ENCODE results near the gene TMEM126A.

Gene TMEM126A

DNA sequence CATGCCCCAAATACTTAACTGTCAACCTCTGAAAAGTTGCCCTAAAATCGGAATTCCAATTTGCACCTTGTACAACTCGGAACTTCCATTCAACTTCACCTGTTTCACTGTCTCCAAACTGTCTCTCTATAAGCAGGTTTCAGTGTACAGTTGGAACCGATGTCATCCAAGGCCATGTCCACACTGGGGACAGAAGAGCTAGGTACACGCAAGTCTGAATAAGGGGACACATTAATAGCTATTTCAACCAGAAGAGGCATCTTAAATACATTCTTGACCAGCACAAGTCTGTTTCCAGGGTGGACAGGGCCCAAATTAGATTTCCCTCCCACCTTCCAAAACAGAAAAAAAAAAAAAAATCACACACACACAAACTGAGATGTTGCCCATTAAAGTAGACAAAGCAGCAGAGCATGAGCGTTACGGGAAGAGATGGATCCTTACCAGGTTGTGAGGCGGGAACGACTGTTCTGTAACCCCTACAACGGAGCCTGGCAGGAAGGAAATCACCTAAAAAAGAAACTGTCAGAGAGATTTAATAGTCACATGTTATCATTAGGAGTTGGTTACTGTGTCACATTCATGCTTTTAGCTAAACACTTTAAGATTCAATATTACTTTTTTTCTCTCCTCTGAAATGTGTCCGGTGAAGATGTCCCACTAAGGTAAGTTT lies 15.4 kb downstream of the TMEM126A start:
- no peak for TF ChIP-seq POLR2AphosphoS5 (IDR thresholded peaks at IDR 0.05; ENCODE audit: low read depth, low read length)
- TF ChIP-seq FOXP2 (optimal IDR thresholded peaks at IDR 0.05; ENCODE audit: borderline replicate concordance, extremely low read depth, extremely low read length, insufficient read depth), result no peak
- TF ChIP-seq, protein P1, sequence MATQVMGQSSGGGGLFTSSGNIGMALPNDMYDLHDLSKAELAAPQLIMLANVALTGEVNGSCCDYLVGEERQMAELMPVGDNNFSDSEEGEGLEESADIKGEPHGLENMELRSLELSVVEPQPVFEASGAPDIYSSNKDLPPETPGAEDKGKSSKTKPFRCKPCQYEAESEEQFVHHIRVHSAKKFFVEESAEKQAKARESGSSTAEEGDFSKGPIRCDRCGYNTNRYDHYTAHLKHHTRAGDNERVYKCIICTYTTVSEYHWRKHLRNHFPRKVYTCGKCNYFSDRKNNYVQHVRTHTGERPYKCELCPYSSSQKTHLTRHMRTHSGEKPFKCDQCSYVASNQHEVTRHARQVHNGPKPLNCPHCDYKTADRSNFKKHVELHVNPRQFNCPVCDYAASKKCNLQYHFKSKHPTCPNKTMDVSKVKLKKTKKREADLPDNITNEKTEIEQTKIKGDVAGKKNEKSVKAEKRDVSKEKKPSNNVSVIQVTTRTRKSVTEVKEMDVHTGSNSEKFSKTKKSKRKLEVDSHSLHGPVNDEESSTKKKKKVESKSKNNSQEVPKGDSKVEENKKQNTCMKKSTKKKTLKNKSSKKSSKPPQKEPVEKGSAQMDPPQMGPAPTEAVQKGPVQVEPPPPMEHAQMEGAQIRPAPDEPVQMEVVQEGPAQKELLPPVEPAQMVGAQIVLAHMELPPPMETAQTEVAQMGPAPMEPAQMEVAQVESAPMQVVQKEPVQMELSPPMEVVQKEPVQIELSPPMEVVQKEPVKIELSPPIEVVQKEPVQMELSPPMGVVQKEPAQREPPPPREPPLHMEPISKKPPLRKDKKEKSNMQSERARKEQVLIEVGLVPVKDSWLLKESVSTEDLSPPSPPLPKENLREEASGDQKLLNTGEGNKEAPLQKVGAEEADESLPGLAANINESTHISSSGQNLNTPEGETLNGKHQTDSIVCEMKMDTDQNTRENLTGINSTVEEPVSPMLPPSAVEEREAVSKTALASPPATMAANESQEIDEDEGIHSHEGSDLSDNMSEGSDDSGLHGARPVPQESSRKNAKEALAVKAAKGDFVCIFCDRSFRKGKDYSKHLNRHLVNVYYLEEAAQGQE (IDR thresholded peaks at IDR 0.05; ENCODE audit: insufficient read depth in 1 of 2, low read depth in 2 of 2, low read length in 2 of 2), result no peak
- TF ChIP-seq TAF1 (IDR thresholded peaks at IDR 0.05; ENCODE audit: borderline replicate concordance, insufficient read depth, low read length), result no peak
- TF ChIP-seq SIN3A (IDR thresholded peaks at IDR 0.05; ENCODE audit: borderline replicate concordance, insufficient read depth, low read length), result no peak

DNA sequence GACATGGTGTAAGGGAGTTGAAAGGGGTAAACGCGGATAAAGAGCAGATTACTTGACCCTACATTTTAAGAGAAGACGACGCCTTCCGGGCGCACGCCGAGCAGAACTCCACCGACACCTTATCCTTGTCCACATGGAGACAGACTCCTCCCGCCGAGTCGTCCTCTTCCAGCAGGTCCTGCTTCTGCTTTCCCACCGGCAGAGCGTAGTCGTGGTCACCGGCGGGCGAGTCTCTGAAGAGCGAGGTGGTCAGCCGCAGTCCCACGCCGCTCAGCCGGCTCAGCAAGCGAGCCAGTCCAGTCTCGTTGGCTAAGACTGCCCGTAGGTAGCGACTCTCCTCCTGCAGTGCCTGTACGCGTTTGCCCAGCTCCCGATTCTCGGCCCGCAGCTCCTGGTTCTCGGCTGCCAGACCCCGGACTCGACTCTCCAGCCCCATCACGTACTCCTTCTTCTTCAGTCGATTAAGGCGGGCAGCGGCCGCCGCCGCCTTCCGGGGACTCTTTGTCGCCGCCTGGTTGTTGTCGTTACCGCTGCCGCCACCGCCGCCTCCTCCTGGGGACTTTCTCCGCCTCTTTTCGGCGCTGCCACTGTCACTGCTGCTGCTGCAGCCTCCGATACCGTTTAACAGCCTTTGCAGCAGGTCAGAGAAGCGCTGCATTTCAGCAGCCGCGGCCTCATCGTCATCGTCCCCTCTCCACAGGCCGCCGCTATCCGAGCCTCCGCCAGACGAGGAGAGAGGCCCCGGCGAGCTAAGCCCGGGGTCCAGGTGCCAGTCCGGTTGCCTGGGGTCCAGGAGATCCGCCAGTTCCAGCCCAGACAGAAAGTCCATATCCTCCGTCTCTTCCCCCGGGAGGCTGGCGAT lies 16.2 kb downstream of the TMEM126A start:
- TF ChIP-seq POLR2AphosphoS5 (IDR thresholded peaks at IDR 0.05; ENCODE audit: low read depth, low read length) (no peak), TAF1 (IDR thresholded peaks at IDR 0.05; ENCODE audit: borderline replicate concordance, insufficient read depth, low read length) (peak; percentile 38; the same call in 1 of the 2 replicates), SIN3A (IDR thresholded peaks at IDR 0.05; ENCODE audit: borderline replicate concordance, insufficient read depth, low read length) (peak; percentile 70; the same call in 1 of the 2 replicates), FOXP2 (optimal IDR thresholded peaks at IDR 0.05; ENCODE audit: borderline replicate concordance, extremely low read depth, extremely low read length, insufficient read depth) (peak; percentile 48)

DNA sequence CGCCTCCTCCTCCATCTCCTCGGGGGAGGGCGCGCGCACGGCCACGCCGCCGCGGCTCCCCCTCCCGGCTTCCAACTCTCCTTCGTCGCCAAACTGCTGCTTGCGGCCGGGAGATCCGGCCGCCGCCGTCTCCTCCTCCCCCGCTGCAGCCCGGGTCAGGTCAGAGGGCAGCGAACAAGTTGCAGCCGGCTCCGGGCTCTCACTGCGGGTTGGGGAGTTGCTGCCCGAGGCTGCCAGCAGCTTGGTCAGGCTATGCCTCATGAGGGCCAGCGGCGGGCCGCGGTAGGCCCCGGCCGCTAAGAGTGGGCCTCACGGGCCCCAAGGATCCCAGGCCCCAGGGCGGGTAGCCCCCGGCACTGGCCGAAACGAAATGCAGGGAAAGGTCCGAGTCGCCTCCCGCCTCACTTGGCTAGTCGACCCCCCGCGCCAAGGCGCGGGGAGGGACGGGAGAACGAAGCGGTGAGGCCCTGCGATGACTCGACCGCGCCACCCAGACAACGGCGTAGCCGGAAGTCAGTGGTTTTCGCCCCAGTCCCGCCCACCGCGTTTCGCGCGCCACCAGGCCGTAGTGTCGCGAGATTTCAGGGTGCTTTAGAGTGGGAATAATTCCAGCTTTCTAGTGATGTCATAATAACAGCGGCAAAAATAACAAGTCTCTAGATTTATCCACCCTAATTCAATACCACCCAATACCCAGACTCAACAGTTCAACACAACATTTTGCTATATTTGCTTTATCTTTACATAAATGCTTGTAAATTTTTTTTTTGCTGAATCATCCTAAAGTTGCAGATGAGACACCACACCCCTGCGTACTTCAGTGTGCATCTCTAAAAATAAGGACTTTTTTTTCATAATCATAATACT lies 17.1 kb downstream of the TMEM126A start, which contains the start of gene CREBZF:
TSS of gene CREBZF (minus strand) at position 515 of the 867 bp plus-strand sequence. CDS start at position 261, 254 bp downstream.
- TF ChIP-seq, protein P1 (IDR thresholded peaks at IDR 0.05; ENCODE audit: insufficient read depth in 1 of 2, low read depth in 2 of 2, low read length in 2 of 2), result no peak
- peak; percentile 60 for TF ChIP-seq FOXP2 (optimal IDR thresholded peaks at IDR 0.05; ENCODE audit: borderline replicate concordance, extremely low read depth, extremely low read length, insufficient read depth)
- TF ChIP-seq POLR2AphosphoS5 (IDR thresholded peaks at IDR 0.05; ENCODE audit: low read depth, low read length), result peak; percentile 98
- TF ChIP-seq SIN3A (IDR thresholded peaks at IDR 0.05; ENCODE audit: borderline replicate concordance, insufficient read depth, low read length), result peak; percentile 74; the same call in 1 of the 2 replicates
- TF ChIP-seq TAF1 (IDR thresholded peaks at IDR 0.05; ENCODE audit: borderline replicate concordance, insufficient read depth, low read length), result peak; percentile 80

DNA sequence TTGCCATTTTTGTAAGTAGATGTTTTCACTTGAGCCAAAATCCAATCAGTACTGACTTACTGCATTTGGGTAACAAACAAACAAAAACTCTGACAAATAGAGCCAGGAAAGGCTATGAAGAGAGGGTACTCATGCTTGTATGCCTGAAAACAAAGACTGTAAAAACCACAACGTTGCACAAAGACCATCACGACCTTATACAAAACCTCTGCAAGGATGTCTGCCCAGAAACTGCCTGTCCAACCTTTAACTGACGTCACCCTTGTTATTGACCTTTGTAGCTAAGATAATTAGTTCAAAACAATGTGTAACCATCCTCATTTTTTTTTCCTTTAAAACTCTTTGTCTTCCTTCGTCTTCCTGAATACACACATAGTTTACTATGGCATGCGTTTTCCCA lies 18.0 kb downstream of the TMEM126A start:
- no peak for TF ChIP-seq POLR2AphosphoS5 (IDR thresholded peaks at IDR 0.05; ENCODE audit: low read depth, low read length)
- TF ChIP-seq, protein P1 (IDR thresholded peaks at IDR 0.05; ENCODE audit: insufficient read depth in 1 of 2, low read depth in 2 of 2, low read length in 2 of 2), result no peak
- no peak for TF ChIP-seq SIN3A (IDR thresholded peaks at IDR 0.05; ENCODE audit: borderline replicate concordance, insufficient read depth, low read length)
- no peak for TF ChIP-seq FOXP2 (optimal IDR thresholded peaks at IDR 0.05; ENCODE audit: borderline replicate concordance, extremely low read depth, extremely low read length, insufficient read depth)
- TF ChIP-seq TAF1 (IDR thresholded peaks at IDR 0.05; ENCODE audit: borderline replicate concordance, insufficient read depth, low read length), result no peak

Measured in PFSK-1 (cell line).